IMR-90 (cell line): ENCODE data around the gene RBM5. TPM values are rescaled to one million over a fixed set of nuclear protein-coding genes. Genes with fewer than 3 reads are reported as not detected.
A peak's percentile ranks its signal among the peaks of the same experiment; 100 is the strongest.

Source experiments
- ATAC-seq: fragments of 200-7000 bp; cut with Tn5 transposase; 2 replicates; pipeline ENCODE4 v1.9.1; 2020; ENCODE audit warnings: low read depth, mild to moderate bottlenecking, moderate library complexity
- BruUV-seq: library from RNA; stranded (reverse); fragments of 400-500 nt; replicated peaks from 2 replicates; lab custom pipeline; 2021; lab: Mats Ljungman, UMichigan
- CTCF ChIA-PET: fragments of 300-600 bp; formaldehyde crosslinking; extraction: SDS; loops from one replicate; lab custom pipeline; 2021; ENCODE audit warnings: antibody characterized with exemption; lab: Yijun Ruan, JAX
- POLR2A ChIA-PET: fragments of 300-600 bp; sonication (Branson Sonifier 250); formaldehyde crosslinking; loops from one replicate; lab custom pipeline; 2022; ENCODE audit warnings: antibody characterized with exemption; ENCODE audit not compliant: unreplicated experiment; lab: Charles Lee
- DNase-seq: peaks from one replicate; pipeline ENCODE4 v3.0.0; 2013
- H2AFZ ChIP-seq: replicated peaks from 2 replicates; pipeline ENCODE3; 2013; ENCODE audit warnings: low read length, mild to moderate bottlenecking; ENCODE audit not compliant: poor library complexity
- H2AK5ac ChIP-seq: 2 replicates; pipeline ENCODE4 v1.6.1; 2013; ENCODE audit warnings: low read depth, low read length, inconsistent platforms
- H2AK9ac ChIP-seq: replicated peaks from 2 replicates; pipeline ENCODE3; 2013; ENCODE audit warnings: mild to moderate bottlenecking, low read depth, low read length, moderate library complexity; ENCODE audit not compliant: poor library complexity
- H2BK120ac ChIP-seq: 2 replicates; pipeline ENCODE4 v1.6.1; 2013; ENCODE audit warnings: low read depth, low read length, inconsistent platforms
- H2BK15ac ChIP-seq: 3 replicates; pipeline ENCODE4 v1.6.1; 2013; ENCODE audit warnings: low read depth, low read length, inconsistent platforms
- H2BK20ac ChIP-seq: 2 replicates; pipeline ENCODE4 v1.6.1; 2013; ENCODE audit warnings: low read depth, mild to moderate bottlenecking, inconsistent platforms, low read length, moderate library complexity
- H2BK5ac ChIP-seq: 2 replicates; pipeline ENCODE4 v1.6.1; 2013; ENCODE audit warnings: mild to moderate bottlenecking, low read depth, low read length, inconsistent platforms; ENCODE audit not compliant: poor library complexity, severe bottlenecking
- H3K14ac ChIP-seq: replicated peaks from 2 replicates; pipeline ENCODE4 v1.6.1; 2013; ENCODE audit warnings: low read depth, low read length, inconsistent platforms
- H3K18ac ChIP-seq: 2 replicates; pipeline ENCODE4 v1.6.1; 2013; ENCODE audit warnings: low read depth, low read length, control low read depth
- H3K23ac ChIP-seq: 2 replicates; pipeline ENCODE4 v1.6.1; 2013; ENCODE audit warnings: low read depth, low read length, inconsistent platforms
- H3K27ac ChIP-seq: 2 replicates; pipeline ENCODE4 v1.5.1; 2013; ENCODE audit warnings: mild to moderate bottlenecking, control low read depth, low read length; ENCODE audit not compliant: insufficient read depth
- H3K27me3 ChIP-seq: 2 replicates; pipeline ENCODE4 v1.6.1; 2013; ENCODE audit warnings: low read length; ENCODE audit not compliant: control insufficient read depth, insufficient read depth
- H3K36me3 ChIP-seq: 2 replicates; pipeline ENCODE4 v1.6.1; 2013; ENCODE audit warnings: low read length, mixed read lengths; ENCODE audit not compliant: control insufficient read depth, insufficient read depth
- H3K4ac ChIP-seq: 2 replicates; pipeline ENCODE4 v1.6.1; 2013; ENCODE audit warnings: low read depth, low read length, inconsistent platforms
- H3K4me1 ChIP-seq: 2 replicates; pipeline ENCODE4 v1.6.1; 2013; ENCODE audit warnings: low read length, mixed read lengths; ENCODE audit not compliant: control insufficient read depth, insufficient read depth
- H3K4me2 ChIP-seq: 2 replicates; pipeline ENCODE4 v1.6.1; 2013; ENCODE audit warnings: low read depth, mild to moderate bottlenecking, control low read depth, low read length, moderate library complexity
- H3K4me3 ChIP-seq: 2 replicates; pipeline ENCODE4 v1.5.1; 2013; ENCODE audit warnings: low read depth, mild to moderate bottlenecking, control low read depth, low read length, moderate library complexity; ENCODE audit not compliant: insufficient read depth
- H3K56ac ChIP-seq: 2 replicates; pipeline ENCODE4 v1.6.1; 2013; ENCODE audit warnings: low read length, inconsistent platforms; ENCODE audit not compliant: insufficient read depth; ENCODE audit errors: extremely low read depth
- H3K79me1 ChIP-seq, 2 experiments: 2 replicates each; pipeline ENCODE4 v1.6.1; 2013; ENCODE audit warnings: low read length in 2 of 2, inconsistent platforms in 1 of 2, low read depth in 1 of 2
- H3K9ac ChIP-seq: 2 replicates; pipeline ENCODE4 v1.6.1; 2013; ENCODE audit warnings: low read depth, low read length, control low read depth
- H3K9me1 ChIP-seq: 2 replicates; pipeline ENCODE4 v1.6.1; 2013; ENCODE audit warnings: low read length, inconsistent platforms; ENCODE audit not compliant: insufficient read depth
- H3K9me3 ChIP-seq: 2 replicates; pipeline ENCODE4 v1.6.1; 2013; ENCODE audit warnings: low read length; ENCODE audit not compliant: control insufficient read depth, insufficient read depth
- H4K20me1 ChIP-seq: 2 replicates; pipeline ENCODE4 v1.6.1; 2013; ENCODE audit warnings: low read length, inconsistent platforms; ENCODE audit not compliant: insufficient read depth
- H4K5ac ChIP-seq: 2 replicates; pipeline ENCODE4 v1.6.1; 2013; ENCODE audit warnings: mild to moderate bottlenecking, low read depth, low read length, control low read depth
- H4K8ac ChIP-seq, 2 experiments: 2 replicates each; pipeline ENCODE4 v1.6.1; 2013; ENCODE audit warnings: low read depth in 2 of 2, low read length in 2 of 2, control low read depth in 1 of 2, inconsistent platforms in 1 of 2
- H4K91ac ChIP-seq: 2 replicates; pipeline ENCODE4 v1.6.1; 2013; ENCODE audit warnings: low read depth, low read length, inconsistent platforms; ENCODE audit not compliant: insufficient read depth
- FOS ChIP-seq: fragments of 150-350 bp; IDR thresholded peaks from 2 replicates; pipeline ENCODE4 v1.6.1; 2016; ENCODE audit warnings: low read depth, low read length
- MAFK ChIP-seq: IDR thresholded peaks from 2 replicates; pipeline ENCODE4 v1.6.1; 2012; ENCODE audit warnings: low read depth, low read length, improper control_type of control experiment
- MAZ ChIP-seq: IDR thresholded peaks from 2 replicates; pipeline ENCODE4 v1.6.1; 2012; ENCODE audit warnings: low read depth, mild to moderate bottlenecking, low read length, improper control_type of control experiment, moderate library complexity, borderline replicate concordance
- MXI1 ChIP-seq: IDR thresholded peaks from 2 replicates; pipeline ENCODE4 v1.6.1; 2012; ENCODE audit warnings: low read depth, mild to moderate bottlenecking, low read length, moderate library complexity, borderline replicate concordance
- NFE2L2 ChIP-seq: fragments of 150-350 bp; IDR thresholded peaks from 2 replicates; pipeline ENCODE4 v1.6.1; 2016; ENCODE audit warnings: low read depth, mild to moderate bottlenecking, low read length
- RAD21 ChIP-seq: IDR thresholded peaks from 2 replicates; pipeline ENCODE4 v1.6.1; 2012; ENCODE audit warnings: low read length, improper control_type of control experiment
- RCOR1 ChIP-seq: IDR thresholded peaks from 2 replicates; pipeline ENCODE4 v1.6.1; 2012; ENCODE audit warnings: mild to moderate bottlenecking, low read length, improper control_type of control experiment; ENCODE audit not compliant: insufficient replicate concordance
- SMC3 ChIP-seq: fragments of 150-350 bp; IDR thresholded peaks from 2 replicates; pipeline ENCODE4 v1.6.1; 2016; ENCODE audit warnings: low read depth, mild to moderate bottlenecking, antibody characterized with exemption, low read length, moderate library complexity
- dilution Hi-C: fragments of 300-500 bp; cut with HindIII; formaldehyde crosslinking; loops from one replicate; pipeline ENCODE4 v1.14.3; 2018; ENCODE audit warnings: low sequenced_read_pairs; ENCODE audit not compliant: unreplicated experiment
- in situ Hi-C: fragments of 300-500 bp; cut with MboI; formaldehyde crosslinking; loops from 3 replicates; pipeline ENCODE4 v1.14.3; 2019; ENCODE audit warnings: low sequenced_read_pairs, inconsistent platforms, mixed read lengths
- intact Hi-C: fragments of 100-400 bp; cut with micrococcal nuclease; formaldehyde crosslinking; loops from 2 replicates; pipeline ENCODE4 v1.10.0; 2022
- polyA plus RNA-seq, 3 experiments: library from polyadenylated mRNA; depleted of rRNA; stranded (reverse); fragments of >200 nt; gene quantifications; 2 replicates each; pipeline ENCODE4 v1.2.3, GENCODE V29; 2012; ENCODE audit warnings: low replicate concordance in 1 of 3
- total RNA-seq: library from RNA; depleted of rRNA; stranded (reverse); fragments of >200 nt; gene quantifications from 2 replicates; pipeline ENCODE4 v1.2.3, GENCODE V29; 2012
- TF ChIP-seq, protein P1 (sequence below): conservative IDR thresholded peaks from 2 replicates; pipeline ENCODE4 v1.5.1; 2012; ENCODE audit warnings: mild to moderate bottlenecking, low read depth, low read length, improper control_type of control experiment
- TF ChIP-seq, protein P2 (sequence below): fragments of 150-350 bp; IDR thresholded peaks from 2 replicates; pipeline ENCODE4 v1.6.1; 2017; ENCODE audit warnings: mild to moderate bottlenecking, antibody characterized with exemption, low read length, low read depth

Gene RBM5
- total and polyA plus RNA-seq, 2 of the 4 experiments (the other 2 are of a cell fraction), result 121 to 155 TPM

DNA sequence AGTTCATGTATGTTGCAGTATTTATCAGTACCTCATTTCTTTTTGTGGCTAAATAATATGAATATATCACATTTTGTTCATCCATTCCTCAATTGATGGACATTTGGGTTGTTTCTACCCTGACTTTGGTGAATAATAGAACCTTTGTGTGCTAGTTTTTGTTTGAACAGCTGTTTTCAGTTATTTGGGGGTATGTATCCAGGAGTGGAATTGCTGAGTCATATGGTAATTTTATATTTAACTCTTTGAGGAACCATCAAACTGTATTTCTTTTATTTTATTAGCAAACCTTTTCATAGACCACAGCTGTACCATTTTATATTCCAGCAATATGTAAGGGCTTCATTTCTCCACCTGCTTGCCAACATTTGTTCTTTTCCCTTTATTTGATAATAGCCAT, 38.4 kb upstream of the RBM5 start:
- Histone ChIP-seq H2BK20ac (no peak overlapping the region), H3K4me1 (peaks cover 7% of the 10 kb centered on the region), H3K14ac (no peak overlapping the region), H2BK5ac (peak overlapping the region; percentile 78), H2AFZ (no peak overlapping the region), H2AK9ac (no peak overlapping the region), H3K79me1 (peaks cover 17 to 37% of the 10 kb centered on the region in 2 experiments), H3K56ac (no peak overlapping the region), H2BK15ac (no peak overlapping the region), H2BK120ac (no peak overlapping the region), H3K4me2 (peak overlapping the region; percentile 39; the same call in 1 of the 2 replicates), H3K9me1 (peaks cover 8% of the 10 kb centered on the region), H3K23ac (no peak overlapping the region), H3K9ac (no peak overlapping the region), H3K27me3 (no peaks in the 10 kb centered on the region), H4K8ac (peak overlapping the region in 1 of 2 experiments; percentile 60; a peak in 1 of 4 replicates), H4K91ac (no peak overlapping the region), H3K27ac (no peak overlapping the region), H2AK5ac (no peak overlapping the region), H3K4ac (no peak overlapping the region; the same call in 1 of the 2 replicates), H3K9me3 (no peaks in the 10 kb centered on the region), H3K4me3 (no peak overlapping the region), H3K18ac (no peak overlapping the region; the same call in 1 of the 2 replicates), H3K36me3 (peaks cover 29% of the 10 kb centered on the region), H4K5ac (no peak overlapping the region; the same call in 1 of the 2 replicates), H4K20me1 (no peaks in the 10 kb centered on the region)
- no TSS peak for BruUV-seq
- in situ Hi-C loops (no loop called here), dilution Hi-C loops (no loop called here), intact Hi-C loops (no loop called here)
- DNase-seq, result peak; percentile 83
- TF ChIP-seq, protein P1, sequence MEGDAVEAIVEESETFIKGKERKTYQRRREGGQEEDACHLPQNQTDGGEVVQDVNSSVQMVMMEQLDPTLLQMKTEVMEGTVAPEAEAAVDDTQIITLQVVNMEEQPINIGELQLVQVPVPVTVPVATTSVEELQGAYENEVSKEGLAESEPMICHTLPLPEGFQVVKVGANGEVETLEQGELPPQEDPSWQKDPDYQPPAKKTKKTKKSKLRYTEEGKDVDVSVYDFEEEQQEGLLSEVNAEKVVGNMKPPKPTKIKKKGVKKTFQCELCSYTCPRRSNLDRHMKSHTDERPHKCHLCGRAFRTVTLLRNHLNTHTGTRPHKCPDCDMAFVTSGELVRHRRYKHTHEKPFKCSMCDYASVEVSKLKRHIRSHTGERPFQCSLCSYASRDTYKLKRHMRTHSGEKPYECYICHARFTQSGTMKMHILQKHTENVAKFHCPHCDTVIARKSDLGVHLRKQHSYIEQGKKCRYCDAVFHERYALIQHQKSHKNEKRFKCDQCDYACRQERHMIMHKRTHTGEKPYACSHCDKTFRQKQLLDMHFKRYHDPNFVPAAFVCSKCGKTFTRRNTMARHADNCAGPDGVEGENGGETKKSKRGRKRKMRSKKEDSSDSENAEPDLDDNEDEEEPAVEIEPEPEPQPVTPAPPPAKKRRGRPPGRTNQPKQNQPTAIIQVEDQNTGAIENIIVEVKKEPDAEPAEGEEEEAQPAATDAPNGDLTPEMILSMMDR, result no peak
- TF ChIP-seq MAZ (peak; percentile 45), MXI1 (no peak), NFE2L2 (peak; percentile 96), MAFK (peak; percentile 86), RAD21 (no peak), RCOR1 (no peak), SMC3 (no peak), FOS (peak; percentile 58; the same call in 1 of the 2 replicates)
- TF ChIP-seq, protein P2, sequence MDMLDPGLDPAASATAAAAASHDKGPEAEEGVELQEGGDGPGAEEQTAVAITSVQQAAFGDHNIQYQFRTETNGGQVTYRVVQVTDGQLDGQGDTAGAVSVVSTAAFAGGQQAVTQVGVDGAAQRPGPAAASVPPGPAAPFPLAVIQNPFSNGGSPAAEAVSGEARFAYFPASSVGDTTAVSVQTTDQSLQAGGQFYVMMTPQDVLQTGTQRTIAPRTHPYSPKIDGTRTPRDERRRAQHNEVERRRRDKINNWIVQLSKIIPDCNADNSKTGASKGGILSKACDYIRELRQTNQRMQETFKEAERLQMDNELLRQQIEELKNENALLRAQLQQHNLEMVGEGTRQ, result no peak
- ATAC-seq, result peak; percentile 77
- ChIA-PET POLR2A (no interaction called here), CTCF (no interaction called here)
